HG03066 (cell line): ENCODE results near the gene UGT1A9.

Source experiments
- ATAC-seq: cut with Tn5 transposase; IDR thresholded peaks from one replicate; pipeline ENCODE4 v1.9.1; 2021; ENCODE audit warnings: low read depth; ENCODE audit not compliant: unreplicated experiment

Gene UGT1A9

DNA sequence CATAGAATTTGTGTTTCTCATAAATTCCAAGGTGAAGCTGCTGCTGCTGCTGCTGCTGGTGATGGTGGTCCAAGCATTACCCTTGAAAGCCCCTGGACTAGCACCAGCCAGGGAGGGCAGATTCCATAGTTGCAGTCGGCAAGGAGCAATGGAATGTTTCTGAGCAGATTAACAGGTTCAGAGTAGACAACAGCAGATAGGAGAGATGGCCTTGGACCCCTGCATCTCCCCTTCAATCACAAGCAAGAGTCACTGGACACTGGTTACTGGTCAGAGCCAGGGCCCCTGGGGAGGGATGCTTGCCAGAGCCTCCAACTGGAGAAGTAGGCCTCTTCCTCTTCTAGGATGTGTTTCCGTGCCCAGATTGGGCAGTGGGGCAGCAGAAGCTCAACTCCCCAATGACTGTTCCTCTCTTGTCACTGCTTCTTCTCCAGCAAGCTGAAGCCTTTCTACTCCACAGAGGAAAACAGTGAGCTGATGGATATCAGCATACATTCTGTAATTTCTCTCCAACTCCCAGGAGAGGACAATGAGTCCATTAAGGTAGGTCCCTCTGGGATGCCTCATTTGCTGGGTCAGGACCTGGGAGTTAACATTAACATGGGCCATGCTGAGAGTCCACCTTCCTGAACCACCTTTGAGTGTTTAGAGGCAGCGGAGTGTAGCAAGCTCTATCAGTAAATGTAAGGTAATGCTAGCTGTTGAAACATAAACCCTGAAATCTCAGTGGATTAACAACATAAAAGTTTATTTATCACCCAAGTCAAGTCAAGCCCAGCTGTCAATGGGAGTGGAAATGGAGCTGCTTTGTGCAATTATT is 141.7 kb downstream of the UGT1A9 start:
- no peak for ATAC-seq

DNA sequence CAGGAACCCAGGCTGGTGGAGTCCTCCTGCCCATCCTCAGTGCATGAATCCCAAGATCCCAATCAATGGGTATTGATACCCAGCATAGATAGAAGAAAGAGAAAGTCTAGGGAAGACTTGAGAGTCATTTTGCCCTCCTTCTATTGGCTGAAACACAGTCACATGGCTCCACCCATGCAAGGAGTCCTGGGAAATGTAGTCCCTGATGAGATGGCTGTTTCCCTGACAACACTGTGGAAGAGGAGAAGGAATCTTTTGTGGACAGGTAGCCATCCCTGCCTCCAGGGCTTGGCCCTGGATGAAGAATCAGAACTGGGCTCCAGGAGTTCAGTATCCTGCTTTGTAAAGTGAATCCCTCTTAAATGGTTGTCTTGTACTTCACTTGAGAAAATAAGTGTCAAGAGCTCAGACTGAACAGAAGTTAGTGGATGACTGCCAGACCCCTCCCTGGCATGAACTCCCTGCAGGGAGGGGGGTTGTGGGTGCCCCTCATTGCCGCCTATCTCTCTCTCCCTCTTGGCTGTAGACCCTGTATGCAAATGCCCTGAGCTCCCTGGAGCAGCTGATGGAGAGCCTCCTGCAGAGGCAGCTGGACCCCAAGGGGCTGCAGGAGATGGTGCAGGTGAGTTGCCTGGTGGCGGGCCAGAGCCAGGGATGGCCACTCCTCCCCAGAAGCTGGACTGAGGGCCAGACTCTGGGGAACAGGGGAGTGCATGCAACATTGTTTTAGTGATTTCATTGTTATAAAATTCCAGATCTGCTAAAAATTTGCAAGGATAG is 142.5 kb downstream of the UGT1A9 start:
- no peak for ATAC-seq

DNA sequence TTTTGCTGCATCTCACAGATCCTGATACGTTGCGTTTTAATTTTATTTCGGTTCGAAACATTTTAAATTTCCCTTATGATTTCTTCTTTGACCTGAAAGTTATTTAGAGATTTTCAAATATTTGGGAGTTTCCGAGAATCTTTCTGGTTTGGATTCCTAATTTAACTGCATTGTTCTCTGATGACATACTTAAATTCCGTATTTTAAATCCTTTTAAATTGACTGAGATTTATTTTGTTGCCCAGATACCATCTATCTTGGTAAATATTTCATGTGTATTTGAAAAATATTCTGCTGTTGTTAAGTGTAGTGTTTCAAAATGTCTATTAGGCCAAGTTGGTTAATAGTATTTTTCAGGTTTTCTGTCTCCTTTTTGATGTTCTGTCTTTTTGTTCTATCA is 144.2 kb downstream of the UGT1A9 start:
- no peak for ATAC-seq

DNA sequence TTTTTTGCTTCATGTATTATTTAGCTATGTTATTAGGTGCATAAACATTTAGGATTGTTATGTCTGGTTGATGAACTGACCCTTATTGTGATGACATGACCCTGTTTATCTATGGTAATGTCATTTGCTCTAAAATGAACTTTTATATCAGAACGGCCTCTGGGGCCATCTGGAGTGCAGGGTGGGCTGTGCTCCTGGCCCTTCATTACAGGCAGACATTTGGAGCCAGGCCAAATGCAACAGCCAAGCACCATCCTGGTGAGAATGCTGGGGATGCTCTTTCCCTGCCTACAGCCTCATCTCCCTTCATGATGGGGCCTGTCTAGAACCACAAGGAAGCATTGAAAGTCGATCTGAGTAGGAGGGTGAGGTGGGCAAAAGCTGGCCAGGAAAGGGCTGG is 144.6 kb downstream of the UGT1A9 start:
- ATAC-seq = no peak

DNA sequence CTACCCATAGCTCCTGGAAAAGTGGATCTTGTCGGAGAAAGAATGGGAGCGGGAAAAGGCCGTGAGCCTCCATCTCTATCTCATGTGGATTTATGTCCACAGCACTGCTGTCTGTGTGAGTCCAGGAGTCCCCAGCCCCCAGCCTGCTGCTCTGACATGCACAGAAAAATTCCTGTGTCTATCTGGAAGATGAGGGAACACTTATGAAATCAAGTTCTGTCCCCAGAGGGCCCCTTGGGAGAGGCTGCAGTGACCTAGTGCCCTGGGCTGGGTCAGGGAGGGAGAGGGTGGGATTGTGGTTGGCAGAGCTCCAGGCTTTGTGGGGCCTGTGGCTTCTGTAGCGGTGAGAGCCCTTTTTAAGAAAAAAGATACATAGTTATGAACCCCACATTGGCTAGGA is 145.1 kb downstream of the UGT1A9 start:
- no peak for ATAC-seq

DNA sequence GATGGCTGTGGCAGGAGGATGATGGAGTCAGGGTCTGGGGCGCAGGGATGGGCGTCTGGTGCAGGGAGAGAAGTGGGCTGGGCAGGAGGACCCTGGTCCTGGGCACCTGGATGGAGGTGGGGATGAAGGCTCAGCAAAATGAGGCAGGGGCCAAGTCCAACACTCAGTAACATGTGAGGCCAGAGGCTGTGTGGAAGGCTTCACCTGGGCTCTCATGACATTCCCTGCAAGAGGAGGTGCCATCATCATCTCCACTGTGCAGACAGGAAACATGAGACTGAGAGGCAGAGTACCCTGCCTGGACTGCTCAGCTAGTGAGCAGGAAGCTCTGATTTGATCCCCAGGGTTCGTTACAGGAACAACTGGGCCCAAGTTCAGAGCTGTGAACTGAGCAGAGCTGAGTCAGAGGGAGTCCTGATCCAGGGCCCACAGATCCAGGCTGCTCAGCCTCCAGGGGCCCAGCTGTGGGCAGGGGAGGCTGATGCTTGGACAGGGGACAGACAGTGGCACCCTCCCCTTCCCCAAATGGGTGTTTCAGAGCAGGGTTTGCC is 145.7 kb downstream of the UGT1A9 start:
- no peak for ATAC-seq

DNA sequence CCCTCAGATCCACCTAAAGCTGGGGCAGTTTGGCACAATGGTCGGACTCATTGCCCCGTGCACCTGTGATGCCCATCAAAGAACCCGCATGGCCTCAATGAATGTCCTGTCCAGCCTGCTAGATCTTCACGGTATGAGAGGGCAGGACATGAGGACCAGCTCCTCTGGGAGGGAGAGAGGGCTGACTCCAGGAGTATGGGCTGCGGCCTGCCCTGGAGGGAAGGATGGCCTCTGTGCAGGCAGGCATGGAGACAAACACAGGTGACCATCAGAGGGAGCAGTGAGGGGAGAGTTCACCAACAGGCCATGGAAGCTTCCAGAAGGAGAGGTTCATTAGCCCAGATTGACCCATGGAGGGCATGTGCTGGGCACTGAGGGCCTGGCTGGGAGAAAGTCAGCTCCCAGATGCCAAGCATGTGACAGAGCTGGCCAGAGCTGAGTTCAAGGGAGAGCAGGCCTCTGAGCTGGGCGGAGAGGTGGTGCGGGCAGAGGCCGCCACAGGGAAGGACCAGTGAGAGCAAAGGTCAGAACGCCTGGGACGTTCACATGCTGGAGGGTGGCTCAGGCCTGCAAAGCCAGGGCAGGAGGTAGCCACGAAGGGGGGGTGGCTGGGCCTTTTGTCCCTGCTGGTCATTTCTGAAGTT is 146.4 kb downstream of the UGT1A9 start:
- ATAC-seq = no peak

DNA sequence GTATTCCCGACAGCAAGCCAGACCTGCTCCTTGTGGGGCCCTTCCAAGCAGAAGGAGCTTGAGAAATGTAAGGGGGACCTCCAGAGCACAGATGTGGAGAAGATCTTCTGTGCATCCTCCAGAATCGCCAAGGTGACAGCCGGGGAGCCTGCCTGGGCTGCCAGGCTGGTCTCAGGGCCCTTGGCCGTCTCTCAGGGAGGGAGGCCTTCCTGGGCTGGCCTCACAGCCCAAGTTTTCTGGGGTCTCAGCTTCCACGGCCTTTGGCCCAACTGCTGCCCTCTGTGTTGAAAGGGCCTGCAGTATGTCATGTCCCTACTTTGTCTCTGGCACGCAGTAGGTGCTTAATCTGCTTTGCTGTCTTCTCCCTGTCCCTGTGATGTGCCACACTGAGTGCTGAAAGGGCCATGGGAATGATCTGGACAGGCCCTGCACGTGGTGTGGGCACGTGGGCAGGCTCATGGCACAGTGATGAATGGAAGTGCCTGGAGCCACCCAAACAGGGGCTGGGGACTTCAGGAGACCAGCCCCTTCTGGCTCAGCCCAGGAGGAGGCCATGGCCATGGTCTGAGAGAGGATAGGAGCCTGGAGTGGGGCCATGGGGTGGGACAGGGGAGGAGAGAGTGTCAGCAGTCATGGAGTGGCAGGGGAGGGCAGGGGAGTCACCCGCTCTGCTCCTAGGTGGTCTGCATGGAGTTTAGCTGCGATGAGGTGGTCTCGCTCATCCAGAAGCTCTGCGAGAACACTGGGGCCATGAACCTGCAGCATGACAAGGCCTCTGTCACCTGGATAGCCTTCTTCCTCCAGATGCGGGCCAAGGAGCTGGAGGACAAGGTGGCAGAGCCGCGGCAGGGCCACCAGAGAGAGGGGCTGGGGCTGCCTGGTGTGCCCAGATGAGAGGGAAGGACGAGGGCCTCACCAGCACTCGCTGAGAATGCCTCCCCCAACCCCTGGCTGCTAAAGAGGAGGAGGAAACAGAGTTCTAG is 147.2 kb downstream of the UGT1A9 start:
- ATAC-seq = no peak

DNA sequence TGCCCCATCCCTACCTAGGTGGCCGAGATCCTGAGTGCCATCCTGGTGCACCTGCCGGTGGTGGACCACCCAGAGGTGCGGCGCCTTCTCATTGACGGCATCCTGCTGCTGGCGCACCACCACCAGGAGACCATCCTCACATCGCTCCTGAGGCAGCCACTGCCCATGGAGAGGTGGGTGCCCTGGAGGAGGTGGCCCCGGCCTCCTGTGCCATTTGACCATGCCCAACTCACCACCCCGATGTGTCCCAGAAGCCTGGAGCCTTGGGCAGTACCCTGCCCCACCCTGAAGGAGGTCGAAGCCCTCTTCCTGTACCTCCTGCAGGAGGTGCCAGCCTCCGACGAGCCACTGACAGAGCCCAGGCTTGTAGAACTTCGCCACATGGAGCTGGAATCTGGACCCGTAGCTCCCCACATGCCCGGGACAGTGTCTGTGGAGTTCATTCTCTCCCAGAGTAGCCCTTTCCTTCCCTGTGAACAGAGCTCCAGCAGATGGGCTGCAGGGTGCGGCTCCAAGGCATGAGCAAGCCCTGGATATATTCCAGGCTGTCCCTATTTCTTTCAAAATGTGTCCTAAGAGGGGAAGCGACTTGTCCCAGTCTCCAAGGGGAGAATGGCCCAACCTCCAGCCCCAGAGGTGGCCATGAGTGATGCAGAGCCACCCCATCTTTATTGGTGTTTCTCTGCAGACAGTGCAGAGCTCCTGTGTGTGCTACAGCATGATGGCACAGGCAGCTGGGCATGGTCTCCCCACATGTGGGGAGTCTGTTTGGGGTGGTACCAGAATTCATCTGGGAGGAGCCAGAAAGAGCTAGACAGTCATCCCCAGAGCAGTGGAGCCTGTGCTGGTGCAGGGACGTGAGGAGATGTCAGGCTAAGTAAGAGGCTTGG is 148.4 kb downstream of the UGT1A9 start:
- ATAC-seq = no peak

DNA sequence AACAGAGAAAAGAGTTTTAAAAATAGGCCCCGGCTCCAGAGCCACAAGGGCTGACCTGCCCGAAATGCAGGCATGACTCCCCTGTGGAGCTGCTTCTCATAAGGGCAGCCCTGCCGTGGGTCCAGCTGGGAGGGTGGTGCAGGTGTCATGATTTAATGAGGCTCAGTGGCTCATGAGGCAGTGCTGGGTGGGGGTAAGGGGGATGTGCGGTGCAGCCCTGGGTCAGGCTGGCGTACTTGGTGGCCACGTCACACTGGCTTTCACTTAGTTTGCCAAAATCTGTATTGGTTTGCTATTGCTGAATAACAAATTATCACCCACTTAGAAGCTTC is 149.0 kb downstream of the UGT1A9 start:
- no peak for ATAC-seq

DNA sequence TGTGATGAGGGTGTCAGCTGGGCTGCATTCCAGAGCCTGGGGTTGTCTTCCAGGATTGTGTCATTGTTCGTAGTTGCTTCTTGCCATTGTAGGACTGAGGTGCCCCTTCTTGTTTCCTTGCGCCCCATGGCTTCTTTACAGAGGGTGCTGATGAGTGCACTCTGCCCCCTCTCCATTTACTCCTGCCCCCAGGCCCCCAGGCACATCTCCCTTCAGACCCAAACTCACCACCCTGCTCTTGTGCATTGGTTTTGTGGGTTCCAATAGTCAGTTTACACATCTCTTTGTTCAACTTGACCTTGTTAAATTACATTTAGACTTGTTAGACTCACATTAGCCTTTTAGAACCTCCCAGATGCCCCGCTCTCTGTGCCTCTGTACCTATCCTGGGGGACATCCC is 149.5 kb downstream of the UGT1A9 start:
- ATAC-seq = no peak

DNA sequence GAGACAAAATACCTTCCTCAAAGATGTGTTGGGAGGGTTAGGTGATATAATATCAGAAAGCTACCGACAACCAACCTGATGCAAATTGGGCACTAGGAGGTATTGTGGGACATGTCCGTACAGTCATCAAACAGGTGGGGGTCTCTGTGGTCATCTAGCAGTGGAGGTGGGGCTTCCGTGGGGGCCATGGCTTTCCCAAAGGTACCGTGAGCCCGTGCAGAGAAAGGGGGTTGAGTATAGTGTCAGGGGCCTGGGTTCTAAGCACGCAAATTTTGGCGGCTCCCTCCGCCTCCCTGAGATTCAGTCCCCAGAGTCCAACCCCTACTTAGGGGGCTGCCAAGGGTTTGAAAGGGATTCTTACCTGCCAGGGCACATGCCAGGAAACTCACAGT is 150.0 kb downstream of the UGT1A9 start:
- ATAC-seq = no peak

DNA sequence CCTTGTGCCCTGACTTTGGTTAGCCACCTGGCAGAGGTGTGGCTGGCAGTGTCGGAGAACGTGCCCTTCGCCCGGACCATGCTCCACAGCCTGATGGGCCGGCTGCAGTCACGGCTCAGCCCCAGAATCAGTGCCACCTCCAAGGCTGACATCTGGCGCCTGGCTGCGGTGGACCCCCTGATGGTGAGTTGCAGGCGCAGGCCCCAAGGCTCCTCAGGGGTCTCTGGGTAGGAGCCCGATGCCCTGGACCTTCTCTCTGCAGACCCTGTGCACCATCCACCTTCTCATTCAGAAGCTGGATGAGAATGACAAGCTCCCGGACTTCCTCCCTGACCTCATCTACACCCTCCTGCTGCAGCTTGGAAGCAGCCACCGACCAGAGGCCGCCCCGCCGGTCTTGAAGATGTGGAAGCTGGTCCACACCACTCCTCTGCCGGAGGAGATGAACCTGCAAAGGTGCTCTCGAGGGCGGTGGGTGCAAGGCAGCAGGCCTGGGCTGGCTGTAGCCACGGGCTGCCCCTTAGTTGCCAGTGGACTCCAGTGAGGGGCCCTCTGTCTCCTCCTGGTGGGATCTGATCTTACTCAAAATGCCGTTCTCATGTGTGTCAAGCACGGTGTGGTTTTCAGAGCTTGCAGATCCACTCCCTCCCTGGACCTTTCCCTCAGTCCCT is 150.5 kb downstream of the UGT1A9 start:
- no peak for ATAC-seq
